ENCODE results near the gene HABP2.

GRCh38 chr10:113506476-113506875 is 46.4 kb upstream of the HABP2 start:
- no peak for TF ChIP-seq CTCF (tag by site-specific recombination; IDR thresholded peaks at IDR 0.05)
- no peak for TF ChIP-seq ZNF580 (tag by site-specific recombination; IDR thresholded peaks at IDR 0.05)

Data from HEK293 (cell line).